Right kidney (tissue), 1 donor: ENCODE results near the gene TRABD.
"Not testable (repeated sequence)": the region's sequence is repeated elsewhere in the genome, so short reads cannot be mapped to it uniquely, and the experiment has no call there.

ENCODE experiments used
- DNase-seq: peaks from one replicate; pipeline ENCODE4 v3.0.0-alpha.2; 2016

The TRABD gene

DNA sequence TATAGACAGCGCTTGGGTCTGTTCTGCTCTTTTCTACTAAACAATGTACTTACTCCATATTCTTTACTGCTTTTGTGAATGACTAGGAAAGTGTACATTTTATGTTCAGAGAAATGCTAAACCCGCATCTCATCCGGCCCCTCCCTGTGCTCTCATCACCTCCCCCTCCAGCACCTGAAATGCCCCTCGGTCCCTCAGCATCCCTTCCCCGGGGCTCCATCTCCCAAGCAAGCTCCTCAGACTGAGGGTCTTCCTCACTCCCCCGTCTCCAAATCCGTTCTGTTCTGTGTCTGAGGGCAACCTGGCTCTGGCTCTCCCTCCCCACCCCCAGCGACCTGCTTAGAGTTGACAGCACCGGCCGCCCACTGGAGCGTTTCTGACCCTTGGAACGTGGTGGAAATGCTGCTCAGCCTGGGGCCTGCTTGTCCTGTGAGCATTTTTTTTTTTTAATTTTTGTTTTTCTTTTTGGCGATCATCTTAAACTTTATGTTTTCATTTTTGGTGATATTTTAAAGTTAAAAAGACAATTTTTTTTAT, 16.5 kb downstream of the TRABD start:
- DNase-seq: no peak

DNA sequence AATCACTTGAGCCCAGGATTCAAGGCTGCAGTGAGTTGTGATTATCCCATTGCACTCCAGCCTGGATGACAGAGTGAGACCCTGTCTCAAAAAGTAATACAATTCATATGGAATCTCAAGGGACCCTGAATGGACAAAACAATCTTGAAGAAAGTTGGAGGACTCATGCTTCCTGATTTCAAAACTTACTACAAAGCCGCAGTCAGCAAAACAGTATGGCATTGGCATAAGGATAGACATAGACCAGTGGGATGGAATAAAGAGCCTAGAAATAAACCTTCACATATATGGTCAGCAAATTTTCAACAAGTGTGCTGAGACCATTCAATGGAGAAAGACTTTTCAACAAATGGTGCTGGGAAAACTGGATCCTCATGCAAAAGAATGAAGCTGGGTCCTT, 17.6 kb downstream of the TRABD start:
- DNase-seq: no peak

- no peak for DNase-seq
These were observed 18.9 kb downstream of the TRABD start for GRCh38 chr22:50204571-50204970.

- DNase-seq: not testable (repeated sequence)
These were observed 19.3 kb downstream of the TRABD start for GRCh38 chr22:50204998-50205397.

DNA sequence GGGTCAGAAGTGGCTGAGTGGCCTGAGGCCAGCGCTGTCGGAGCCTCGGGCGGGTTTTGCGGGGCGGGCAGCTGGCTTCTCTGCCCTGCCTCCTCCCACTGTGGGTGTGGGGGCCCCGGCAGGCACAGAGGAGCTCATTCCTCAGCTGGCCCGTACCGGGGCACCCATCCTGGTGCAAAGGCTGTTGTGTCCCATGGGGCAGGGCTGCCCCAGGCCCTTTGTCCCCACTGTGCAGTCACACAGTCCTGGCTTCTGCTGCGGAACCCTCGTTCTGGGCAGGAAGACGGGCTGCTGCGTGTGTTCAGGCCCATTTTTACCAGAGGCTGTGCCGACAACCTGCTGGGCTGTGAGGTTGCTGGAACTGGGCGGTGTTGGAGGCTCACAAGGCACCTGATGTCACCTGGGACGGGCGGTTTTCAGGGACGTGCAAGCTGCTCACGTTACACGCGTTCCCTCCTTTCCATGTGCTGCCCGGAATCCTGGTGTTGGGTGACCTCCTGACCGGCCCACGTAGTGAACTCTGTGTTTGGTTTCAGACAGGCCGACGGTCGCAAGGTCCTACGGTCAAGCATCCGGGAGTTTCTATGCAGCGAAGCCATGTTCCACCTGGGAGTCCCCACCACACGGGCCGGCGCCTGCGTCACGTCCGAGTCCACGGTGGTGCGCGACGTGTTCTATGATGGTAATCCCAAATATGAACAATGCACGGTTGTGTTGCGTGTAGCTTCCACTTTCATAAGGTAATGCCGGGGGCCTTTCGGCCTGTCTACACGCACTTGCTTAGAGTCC, 20.3 kb downstream of the TRABD start:
- DNase-seq: no peak

- no peak for DNase-seq
These were observed 20.9 kb downstream of the TRABD start for GRCh38 chr22:50206599-50206998.

GRCh38 chr22:50207383-50208140, 21.8 kb downstream of the TRABD start:
- no peak for DNase-seq

- no peak for DNase-seq
These were observed 22.8 kb downstream of the TRABD start for GRCh38 chr22:50208430-50208938.

- no peak for DNase-seq
These were observed 23.5 kb downstream of the TRABD start for GRCh38 chr22:50208939-50209892.

GRCh38 chr22:50209893-50210292, 24.2 kb downstream of the TRABD start:
- no peak for DNase-seq

GRCh38 chr22:50210378-50211139, 24.8 kb downstream of the TRABD start:
- DNase-seq: no peak

- DNase-seq: no peak
These were observed 25.4 kb downstream of the TRABD start for GRCh38 chr22:50211147-50211546.

- no peak for DNase-seq
These were observed 27.6 kb downstream of the TRABD start for GRCh38 chr22:50213263-50213662.

GRCh38 chr22:50215297-50216054, 29.8 kb downstream of the TRABD start:
- no peak for DNase-seq

GRCh38 chr22:50216055-50216683, 30.5 kb downstream of the TRABD start:
- DNase-seq: no peak

GRCh38 chr22:50216684-50217520, 31.2 kb downstream of the TRABD start:
- no peak for DNase-seq

- no peak for DNase-seq
These were observed 31.9 kb downstream of the TRABD start for GRCh38 chr22:50217543-50218152.

- no peak for DNase-seq
These were observed 32.7 kb downstream of the TRABD start for GRCh38 chr22:50218153-50218995.
